Measurements from ENCODE around the gene CBX8. TPM values are rescaled to one million over a fixed set of nuclear protein-coding genes. Genes with fewer than 3 reads are reported as not detected.

CBX8 gene
- total and polyA plus RNA-seq, 2 of the 13 experiments (the other 11 are each of a cell fraction or from before 2014, with no cell fraction given) = 0.34 to 12.6 TPM

GRCh38 chr17:79840269-79840988 lies 43.6 kb upstream of the CBX8 start (continued):
- TF ChIP-seq ZNF18 (CRISPR knock-in tag; IDR thresholded peaks at IDR 0.05; ENCODE audit: insufficient replicate concordance) = no peak
- TF ChIP-seq KLF15 (CRISPR knock-in tag; IDR thresholded peaks at IDR 0.05; ENCODE audit: borderline replicate concordance) = no peak

GRCh38 chr17:79839356-79840268 lies 42.7 kb upstream of the CBX8 start, which contains the start of gene CBX4:
Gene CBX4, minus strand, starts transcription at chr17:79839440. Its CDS starts 189 bp downstream, at chr17:79839251.
- ChIA-PET CTCF (ENCODE audit: low intra/inter-chr PET ratio, low total read pairs) (interaction anchor here (1.1 kb wide), 1 partner anchor 66 kb away, joined by 3 read pairs; no protein-coding TSS in a partner anchor), POLR2A (interaction anchor here (0.6 to 9.7 kb wide), 31 partner anchors 8 to 163 kb away, joined by 3 to 333 read pairs (median 7); partner anchors contain the start of gene CBX8)
- in situ Hi-C loops (cut with HindIII; ENCODE audit: extremely low pct_ligation_motif_present, low pct_unique_long_range_greater_than_20kb) (loop anchor here (5.0 kb wide), 2 partner anchors 88 to 153 kb away; no protein-coding TSS in a partner anchor), intact Hi-C loops (cut with micrococcal nuclease; ENCODE audit: unreplicated experiment) (loop anchor here (5.0 to 10.0 kb wide), 3 partner anchors 42 to 95 kb away; partner anchors contain the start of gene CBX8)
- Histone ChIP-seq H3K4me3 (replicated peaks in 1 of 3; ENCODE audit: insufficient read depth in 1 of 3, low read depth in 2 of 3, low read length in 3 of 3) (peak within 1 kb of the TSS; percentile 77 to 100 (median 87)), H3K4me2 (ENCODE audit: low read depth, low read length) (peak within 1 kb of the TSS; percentile 97), H4K20me1 (ENCODE audit: insufficient read depth, low read length) (peaks cover 38% of the 10 kb centered on the region), H3K27ac (ENCODE audit: extremely low read length, insufficient read depth, low read length) (peak within 1 kb of the TSS; percentile 71), H2AFZ (ENCODE audit: low read length) (no peak within 1 kb of the TSS), H3K36me3 (replicated peaks in 1 of 2; ENCODE audit: control insufficient read depth in 1 of 2, insufficient read depth in 2 of 2, low read length in 2 of 2) (peaks cover 10 to 11% of the 10 kb centered on the region in 2 experiments), H3K9ac (ENCODE audit: insufficient read depth, low read depth, low read length) (peak within 1 kb of the TSS; percentile 79), H3K27me3 (ENCODE audit: control insufficient read depth in 1 of 2, insufficient read depth in 2 of 2, low read length in 2 of 2) (no peaks in the 10 kb centered on the region; a peak in 1 of 5 replicates), H3K79me2 (ENCODE audit: insufficient read depth, low read length) (peaks cover 38% of the 10 kb centered on the region), H3K9me3 (ENCODE audit: low read length) (no peaks in the 10 kb centered on the region), H3K4me1 (ENCODE audit: insufficient read depth, low read length) (peaks cover 68% of the 10 kb centered on the region)
- WGBS (ENCODE audit: low lambda C conversion rate) = 20% methylated on average over 60 of the region's 103 CpGs
- FAIRE-seq (no peak), ATAC-seq (peak; percentile 44), DNase-seq (ENCODE audit: low spot score) (peak; percentile 92)
- TSS peak; percentile 92 for BruUV-seq (replicated peaks)
- TF ChIP-seq ZBTB10 (CRISPR knock-in tag; IDR thresholded peaks at IDR 0.05; ENCODE audit: borderline replicate concordance) = peak; percentile 84
- peak; percentile 57; the same call in 1 of the 2 replicates for TF ChIP-seq MEIS2 (CRISPR knock-in tag; IDR thresholded peaks at IDR 0.05)
- TF ChIP-seq CTCF (CRISPR knock-in tag; IDR thresholded peaks at IDR 0.05) = peak; percentile 89
- 0 out of 2 replicates have a peak, but pooled peaks have one; percentile 20 for TF ChIP-seq ZNF17 (CRISPR knock-in tag; IDR thresholded peaks at IDR 0.05)
- peak; percentile 72; the same call in 1 of the 2 replicates for TF ChIP-seq ZSCAN21 (CRISPR knock-in tag; IDR thresholded peaks at IDR 0.05; ENCODE audit: borderline replicate concordance)
- no peak for TF ChIP-seq MEF2D (CRISPR knock-in tag; IDR thresholded peaks at IDR 0.05)
- peak; percentile 78 for TF ChIP-seq SKI (IDR thresholded peaks at IDR 0.05; ENCODE audit: partially characterized antibody)

Data from HepG2 (cell line).